Naive thymus-derived CD4-positive, alpha-beta T cell (primary cell): ENCODE data around the gene NECAB3. TPM values are rescaled to one million over a fixed set of nuclear protein-coding genes. Genes with fewer than 3 reads are reported as not detected.

Source experiments
- ATAC-seq: fragments of 150-1000 bp; cut with Tn5 transposase; 2 replicates; pipeline ENCODE4 v1.10.0; 2021; ENCODE audit warnings: mild to moderate bottlenecking, moderate library complexity
- CTCF ChIA-PET: fragments of 350-600 bp; sonication (Branson Sonifier 250); formaldehyde crosslinking; loops from one replicate; lab custom pipeline; 2021; ENCODE audit warnings: antibody characterized with exemption; lab: Charles Lee
- POLR2A ChIA-PET: fragments of 350-600 bp; sonication (Branson Sonifier 250); formaldehyde crosslinking; loops from one replicate; lab custom pipeline; 2021; ENCODE audit warnings: antibody characterized with exemption, inconsistent platforms; lab: Charles Lee
- DNase-seq, 9 donors: peaks; one replicate each; pipeline versions ENCODE4 v3.0.0 to v3.0.0-alpha.2; 2020 to 2022; ENCODE audit warnings: mixed read lengths in 1 of 9
- H3K27ac ChIP-seq: one replicate; pipeline ENCODE4 v1.7.0; 2013; ENCODE audit warnings: mild to moderate bottlenecking, low read depth, low read length, moderate library complexity
- H3K27me3 ChIP-seq, 2 donors: one replicate each; pipeline ENCODE4 v1.7.0; 2013; ENCODE audit warnings: low read length in 2 of 2, mild to moderate bottlenecking in 2 of 2, moderate library complexity in 2 of 2; ENCODE audit not compliant: control insufficient read depth in 2 of 2, insufficient read depth in 2 of 2
- H3K36me3 ChIP-seq, 3 experiments: 1 replicate in 2 of 3; 2 replicates in 1 of 3; pipeline ENCODE4 v1.7.0; 2013; ENCODE audit warnings: low read length in 3 of 3, mild to moderate bottlenecking in 3 of 3, moderate library complexity in 1 of 3; ENCODE audit not compliant: insufficient read depth in 3 of 3, control insufficient read depth in 2 of 3
- H3K4me1 ChIP-seq, 2 donors: one replicate each; pipeline ENCODE4 v1.7.0; 2013; ENCODE audit warnings: low read length in 2 of 2, mild to moderate bottlenecking in 2 of 2, moderate library complexity in 1 of 2; ENCODE audit not compliant: control insufficient read depth in 2 of 2, insufficient read depth in 2 of 2
- H3K4me3 ChIP-seq: 2 replicates; pipeline ENCODE4 v1.7.0; 2013; ENCODE audit warnings: mild to moderate bottlenecking, low read length
- H3K9me3 ChIP-seq, 3 experiments: 1 replicate in 2 of 3; 2 replicates in 1 of 3; pipeline ENCODE4 v1.7.0; 2013; ENCODE audit warnings: low read length in 3 of 3; ENCODE audit not compliant: control insufficient read depth in 2 of 3
- H3K27ac Mint-ChIP-seq, 9 donors: one replicate each; pipeline ENCODE4 v1.8.0; 2020 to 2022; ENCODE audit warnings: mixed read lengths in 9 of 9, mild to moderate bottlenecking in 8 of 9, moderate library complexity in 5 of 9, inconsistent platforms in 2 of 9
- H3K27me3 Mint-ChIP-seq, 5 donors: one replicate each; pipeline ENCODE4 v1.8.0; 2021 to 2022; ENCODE audit warnings: mixed read lengths in 5 of 5, mild to moderate bottlenecking in 1 of 5
- H3K36me3 Mint-ChIP-seq, 5 donors: one replicate each; pipeline ENCODE4 v1.8.0; 2020 to 2022; ENCODE audit warnings: mixed read lengths in 5 of 5, mild to moderate bottlenecking in 3 of 5, inconsistent platforms in 1 of 5
- H3K4me1 Mint-ChIP-seq, 7 donors: one replicate each; pipeline ENCODE4 v1.8.0; 2020 to 2022; ENCODE audit warnings: mixed read lengths in 7 of 7, mild to moderate bottlenecking in 3 of 7, inconsistent platforms in 1 of 7
- H3K4me3 Mint-ChIP-seq, 10 donors: one replicate each; pipeline ENCODE4 v1.8.0; 2020 to 2022; ENCODE audit warnings: mild to moderate bottlenecking in 10 of 10, mixed read lengths in 10 of 10, moderate library complexity in 6 of 10, inconsistent platforms in 2 of 10
- H3K9me3 Mint-ChIP-seq, 11 donors: one replicate each; pipeline ENCODE4 v1.8.0; 2020 to 2022; ENCODE audit warnings: mixed read lengths in 11 of 11, mild to moderate bottlenecking in 4 of 11, inconsistent platforms in 1 of 11, moderate library complexity in 1 of 11
- intact Hi-C, 2 donors: fragments of 100-400 bp; cut with micrococcal nuclease; formaldehyde crosslinking; loops; one replicate each; pipeline ENCODE4 v1.15.1; 2023
- polyA plus RNA-seq, 2 donors: library from polyadenylated mRNA; unstranded; fragments of 300-500 nt; fragmentation: Illumina TruSeq; gene quantifications; one replicate each; pipeline ENCODE4 v1.2.3, GENCODE V29; 2021
- total RNA-seq, 6 experiments: library from RNA in 5 of 6; stranded (reverse) in 5 of 6; gene quantifications; 1 replicate in 5 of 6; 2 replicates in 1 of 6; pipeline ENCODE4 v1.2.3 and lab custom pipeline; 2021 to 2026

NECAB3 gene
- total and polyA plus RNA-seq, 7 experiments from 2014 or later, result 2.3 to 46.8 (median 13.6) TPM

- intact Hi-C loops, result no loop called here
- ATAC-seq (no peak), DNase-seq (no peak)
- Mint-ChIP-seq H3K27ac (peak overlapping the region in 1 of 9 donors; percentile 39), H3K9me3 (no peaks in the 10 kb centered on the region), H3K4me1 (peaks cover 0 to 7% (median 0%) of the 10 kb centered on the region in 7 donors), H3K36me3 (peaks cover 0 to 20% (median 6%) of the 10 kb centered on the region in 5 donors), H3K27me3 (no peaks in the 10 kb centered on the region), H3K4me3 (no peak overlapping the region)
- no peak overlapping the region for H3K27ac ChIP-seq
- peaks cover 0 to 32% (median 0%) of the 10 kb centered on the region in 3 experiments for H3K36me3 ChIP-seq
- no peaks in the 10 kb centered on the region for H3K9me3 ChIP-seq
- no peaks in the 10 kb centered on the region for H3K27me3 ChIP-seq
- H3K4me3 ChIP-seq, result no peak overlapping the region
- POLR2A ChIA-PET, result interaction anchor here (0.5 kb wide), 1 partner anchor 147 kb away, joined by 4 read pairs; no protein-coding TSS in a partner anchor
- CTCF ChIA-PET, result no interaction called here
- H3K4me1 ChIP-seq, result peaks cover 0 to 14% of the 10 kb centered on the region in 2 donors
Observed at GRCh38 chr20:33646191-33646590, 28.0 kb downstream of the NECAB3 start.

- H3K4me3 Mint-ChIP-seq, result no peak overlapping the region
- ChIA-PET CTCF (no interaction called here), POLR2A (interaction anchor here (0.6 kb wide), 1 partner anchor 158 kb away, joined by 3 read pairs; no protein-coding TSS in a partner anchor)
- H3K27me3 Mint-ChIP-seq, result no peaks in the 10 kb centered on the region
- peaks cover 0 to 24% (median 6%) of the 10 kb centered on the region in 5 donors for H3K36me3 Mint-ChIP-seq
- no peaks in the 10 kb centered on the region for H3K9me3 Mint-ChIP-seq
- Histone ChIP-seq H3K27ac (no peak overlapping the region), H3K9me3 (no peaks in the 10 kb centered on the region), H3K36me3 (peaks cover 0 to 40% (median 0%) of the 10 kb centered on the region in 3 experiments), H3K27me3 (no peaks in the 10 kb centered on the region), H3K4me1 (peaks cover 0 to 14% of the 10 kb centered on the region in 2 donors), H3K4me3 (no peak overlapping the region)
- DNase-seq (no peak), ATAC-seq (no peak)
- H3K27ac Mint-ChIP-seq, result peak overlapping the region in 2 of 9 donors; percentile 39 to 67
- intact Hi-C loops, result no loop called here
- peaks cover 0 to 7% (median 0%) of the 10 kb centered on the region in 7 donors for H3K4me1 Mint-ChIP-seq
Observed at GRCh38 chr20:33645396-33645795, 28.8 kb downstream of the NECAB3 start.

GRCh38 chr20:33645072-33645358 lies 29.2 kb downstream of the NECAB3 start:
- peak; percentile 24 for ATAC-seq
- Mint-ChIP-seq H3K4me1 (peaks cover 0 to 7% (median 0%) of the 10 kb centered on the region in 7 donors), H3K27me3 (no peaks in the 10 kb centered on the region), H3K36me3 (peaks cover 3 to 27% (median 9%) of the 10 kb centered on the region in 5 donors), H3K27ac (no peak overlapping the region), H3K9me3 (no peaks in the 10 kb centered on the region), H3K4me3 (no peak overlapping the region)
- Histone ChIP-seq H3K4me1 (peaks cover 0 to 14% of the 10 kb centered on the region in 2 donors), H3K27ac (no peak overlapping the region), H3K36me3 (peaks cover 0 to 44% (median 2%) of the 10 kb centered on the region in 3 experiments), H3K9me3 (no peaks in the 10 kb centered on the region), H3K27me3 (no peaks in the 10 kb centered on the region), H3K4me3 (no peak overlapping the region)
- ChIA-PET CTCF (no interaction called here), POLR2A (no interaction called here)
- intact Hi-C loops, result no loop called here
- DNase-seq, result no peak

GRCh38 chr20:33644313-33645071 lies 29.7 kb downstream of the NECAB3 start:
- H3K4me3 Mint-ChIP-seq, result no peak overlapping the region
- H3K36me3 Mint-ChIP-seq, result peaks cover 6 to 33% (median 13%) of the 10 kb centered on the region in 5 donors
- H3K27me3 Mint-ChIP-seq, result no peaks in the 10 kb centered on the region
- Histone ChIP-seq H3K36me3 (peaks cover 0 to 49% (median 5%) of the 10 kb centered on the region in 3 experiments), H3K9me3 (no peaks in the 10 kb centered on the region), H3K27ac (no peak overlapping the region), H3K27me3 (no peaks in the 10 kb centered on the region), H3K4me1 (peaks cover 0 to 14% of the 10 kb centered on the region in 2 donors), H3K4me3 (no peak overlapping the region)
- DNase-seq (no peak), ATAC-seq (no peak)
- POLR2A ChIA-PET, result no interaction called here
- no peak overlapping the region for H3K27ac Mint-ChIP-seq
- CTCF ChIA-PET, result no interaction called here
- H3K4me1 Mint-ChIP-seq, result peaks cover 0 to 7% (median 0%) of the 10 kb centered on the region in 7 donors
- H3K9me3 Mint-ChIP-seq, result no peaks in the 10 kb centered on the region
- intact Hi-C loops, result no loop called here

GRCh38 chr20:33640287-33640686 lies 33.9 kb downstream of the NECAB3 start:
- DNase-seq, result no peak
- ChIA-PET CTCF (interaction anchor here (0.7 kb wide), 2 partner anchors 80 to 1269 kb away, joined by 3 to 4 read pairs; partner anchors contain the start of gene PXMP4), POLR2A (no interaction called here)
- no peak overlapping the region for H3K27ac ChIP-seq
- no peak overlapping the region for H3K4me3 ChIP-seq
- H3K9me3 Mint-ChIP-seq, result no peaks in the 10 kb centered on the region
- H3K27ac Mint-ChIP-seq, result peak overlapping the region in 1 of 9 donors; percentile 37
- H3K4me1 Mint-ChIP-seq, result peaks cover 0 to 3% (median 0%) of the 10 kb centered on the region in 7 donors
- ATAC-seq, result no peak
- intact Hi-C loops, result no loop called here
- no peak overlapping the region for H3K4me3 Mint-ChIP-seq
- H3K36me3 ChIP-seq, result peaks cover 5 to 68% (median 5%) of the 10 kb centered on the region in 3 experiments
- peaks cover 6 to 38% (median 22%) of the 10 kb centered on the region in 5 donors for H3K36me3 Mint-ChIP-seq
- no peaks in the 10 kb centered on the region for H3K9me3 ChIP-seq
- H3K27me3 ChIP-seq, result no peaks in the 10 kb centered on the region
- H3K4me1 ChIP-seq, result no peaks in the 10 kb centered on the region
- H3K27me3 Mint-ChIP-seq, result no peaks in the 10 kb centered on the region

GRCh38 chr20:33636776-33637175 lies 37.5 kb downstream of the NECAB3 start:
- Histone ChIP-seq H3K36me3 (peaks cover 5 to 70% (median 5%) of the 10 kb centered on the region in 3 experiments), H3K27ac (no peak overlapping the region), H3K4me3 (no peak overlapping the region), H3K4me1 (peaks cover 0 to 7% of the 10 kb centered on the region in 2 donors), H3K9me3 (no peaks in the 10 kb centered on the region), H3K27me3 (no peaks in the 10 kb centered on the region)
- intact Hi-C loops, result no loop called here
- Mint-ChIP-seq H3K27me3 (no peaks in the 10 kb centered on the region), H3K27ac (peak overlapping the region in 4 of 9 donors; percentile 7 to 62 (median 38)), H3K4me1 (peaks cover 0 to 10% (median 6%) of the 10 kb centered on the region in 7 donors), H3K36me3 (peaks cover 6 to 32% (median 21%) of the 10 kb centered on the region in 5 donors), H3K4me3 (no peak overlapping the region), H3K9me3 (no peaks in the 10 kb centered on the region)
- CTCF ChIA-PET, result no interaction called here
- ATAC-seq (no peak), DNase-seq (no peak)
- POLR2A ChIA-PET, result no interaction called here
